ENCODE results near the gene TMA7. TPM values are rescaled to one million over a fixed set of nuclear protein-coding genes. Genes with fewer than 3 reads are reported as not detected.

Gene TMA7
- total and polyA plus RNA-seq, 2 of the 13 experiments (the other 11 are each of a cell fraction or from before 2014, with no cell fraction given) = 100 to 486 TPM

DNA sequence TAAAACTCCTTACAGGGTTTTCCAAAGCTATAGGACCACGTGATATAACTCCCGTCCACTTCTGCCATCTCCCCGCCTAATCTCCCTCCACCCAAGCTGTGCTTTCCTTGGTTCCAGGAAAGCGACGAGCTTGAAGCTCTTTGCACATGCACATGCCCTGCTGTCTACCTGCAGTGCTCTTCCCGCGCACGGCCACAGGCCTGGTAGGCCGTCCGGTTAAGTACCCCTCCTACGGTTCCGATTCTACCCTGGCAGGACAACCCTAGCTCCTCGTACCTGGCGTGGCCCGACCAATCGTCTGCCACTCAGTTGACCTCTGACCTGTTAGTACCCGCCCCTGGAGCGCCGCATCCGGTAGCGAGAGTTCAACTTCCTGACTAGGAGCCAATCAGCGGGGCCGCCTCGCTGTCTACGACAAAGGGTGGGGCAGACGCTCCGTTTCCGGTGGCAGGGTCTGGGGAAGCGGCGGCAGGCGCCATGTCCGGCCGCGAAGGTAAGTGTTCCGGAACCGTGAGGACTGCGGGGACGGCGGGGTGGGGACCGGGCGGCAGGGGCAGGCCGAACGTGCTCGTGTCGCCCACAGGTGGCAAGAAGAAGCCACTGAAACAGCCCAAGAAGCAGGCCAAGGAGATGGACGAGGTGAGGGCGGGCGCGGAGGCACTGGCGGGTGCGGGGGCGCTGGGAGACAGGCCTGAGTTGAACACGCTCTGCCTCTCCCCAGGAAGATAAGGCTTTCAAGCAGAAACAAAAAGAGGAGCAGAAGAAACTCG lies at the start of gene TMA7, which contains the start of gene CCDC51 (continued):
- TF ChIP-seq, protein P1, sequence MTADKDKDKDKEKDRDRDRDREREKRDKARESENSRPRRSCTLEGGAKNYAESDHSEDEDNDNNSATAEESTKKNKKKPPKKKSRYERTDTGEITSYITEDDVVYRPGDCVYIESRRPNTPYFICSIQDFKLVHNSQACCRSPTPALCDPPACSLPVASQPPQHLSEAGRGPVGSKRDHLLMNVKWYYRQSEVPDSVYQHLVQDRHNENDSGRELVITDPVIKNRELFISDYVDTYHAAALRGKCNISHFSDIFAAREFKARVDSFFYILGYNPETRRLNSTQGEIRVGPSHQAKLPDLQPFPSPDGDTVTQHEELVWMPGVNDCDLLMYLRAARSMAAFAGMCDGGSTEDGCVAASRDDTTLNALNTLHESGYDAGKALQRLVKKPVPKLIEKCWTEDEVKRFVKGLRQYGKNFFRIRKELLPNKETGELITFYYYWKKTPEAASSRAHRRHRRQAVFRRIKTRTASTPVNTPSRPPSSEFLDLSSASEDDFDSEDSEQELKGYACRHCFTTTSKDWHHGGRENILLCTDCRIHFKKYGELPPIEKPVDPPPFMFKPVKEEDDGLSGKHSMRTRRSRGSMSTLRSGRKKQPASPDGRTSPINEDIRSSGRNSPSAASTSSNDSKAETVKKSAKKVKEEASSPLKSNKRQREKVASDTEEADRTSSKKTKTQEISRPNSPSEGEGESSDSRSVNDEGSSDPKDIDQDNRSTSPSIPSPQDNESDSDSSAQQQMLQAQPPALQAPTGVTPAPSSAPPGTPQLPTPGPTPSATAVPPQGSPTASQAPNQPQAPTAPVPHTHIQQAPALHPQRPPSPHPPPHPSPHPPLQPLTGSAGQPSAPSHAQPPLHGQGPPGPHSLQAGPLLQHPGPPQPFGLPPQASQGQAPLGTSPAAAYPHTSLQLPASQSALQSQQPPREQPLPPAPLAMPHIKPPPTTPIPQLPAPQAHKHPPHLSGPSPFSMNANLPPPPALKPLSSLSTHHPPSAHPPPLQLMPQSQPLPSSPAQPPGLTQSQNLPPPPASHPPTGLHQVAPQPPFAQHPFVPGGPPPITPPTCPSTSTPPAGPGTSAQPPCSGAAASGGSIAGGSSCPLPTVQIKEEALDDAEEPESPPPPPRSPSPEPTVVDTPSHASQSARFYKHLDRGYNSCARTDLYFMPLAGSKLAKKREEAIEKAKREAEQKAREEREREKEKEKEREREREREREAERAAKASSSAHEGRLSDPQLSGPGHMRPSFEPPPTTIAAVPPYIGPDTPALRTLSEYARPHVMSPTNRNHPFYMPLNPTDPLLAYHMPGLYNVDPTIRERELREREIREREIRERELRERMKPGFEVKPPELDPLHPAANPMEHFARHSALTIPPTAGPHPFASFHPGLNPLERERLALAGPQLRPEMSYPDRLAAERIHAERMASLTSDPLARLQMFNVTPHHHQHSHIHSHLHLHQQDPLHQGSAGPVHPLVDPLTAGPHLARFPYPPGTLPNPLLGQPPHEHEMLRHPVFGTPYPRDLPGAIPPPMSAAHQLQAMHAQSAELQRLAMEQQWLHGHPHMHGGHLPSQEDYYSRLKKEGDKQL (CRISPR knock-in tag; IDR thresholded peaks at IDR 0.05; ENCODE audit: low read depth) = no peak
- TF ChIP-seq LRRFIP1 (CRISPR knock-in tag; conservative IDR thresholded peaks at IDR 0.05) = no peak
- peak; percentile 72 for TF ChIP-seq ZFP91 (CRISPR knock-in tag; IDR thresholded peaks at IDR 0.05; ENCODE audit: borderline replicate concordance)
- TF ChIP-seq CBX2 (IDR thresholded peaks at IDR 0.05; ENCODE audit: low read depth, low read length) = no peak
- no peak for TF ChIP-seq CBX2 (CRISPR knock-in tag; IDR thresholded peaks at IDR 0.05; ENCODE audit: low read depth)
- no peak for TF ChIP-seq PLRG1 (conservative IDR thresholded peaks at IDR 0.05)
- 0 out of 2 replicates have a peak, but pooled peaks have one; percentile 20 for TF ChIP-seq RARA (CRISPR knock-in tag; IDR thresholded peaks at IDR 0.05)
- TF ChIP-seq, protein P2, sequence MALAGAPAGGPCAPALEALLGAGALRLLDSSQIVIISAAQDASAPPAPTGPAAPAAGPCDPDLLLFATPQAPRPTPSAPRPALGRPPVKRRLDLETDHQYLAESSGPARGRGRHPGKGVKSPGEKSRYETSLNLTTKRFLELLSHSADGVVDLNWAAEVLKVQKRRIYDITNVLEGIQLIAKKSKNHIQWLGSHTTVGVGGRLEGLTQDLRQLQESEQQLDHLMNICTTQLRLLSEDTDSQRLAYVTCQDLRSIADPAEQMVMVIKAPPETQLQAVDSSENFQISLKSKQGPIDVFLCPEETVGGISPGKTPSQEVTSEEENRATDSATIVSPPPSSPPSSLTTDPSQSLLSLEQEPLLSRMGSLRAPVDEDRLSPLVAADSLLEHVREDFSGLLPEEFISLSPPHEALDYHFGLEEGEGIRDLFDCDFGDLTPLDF (CRISPR knock-in tag; IDR thresholded peaks at IDR 0.05) = peak; percentile 82
- 0 out of 2 replicates have a peak, but pooled peaks have one; percentile 28 for TF ChIP-seq ZBTB7A (CRISPR knock-in tag; IDR thresholded peaks at IDR 0.05)
- TF ChIP-seq CREB1 (IDR thresholded peaks at IDR 0.05) = peak; percentile 86
- TF ChIP-seq CREB1 (CRISPR knock-in tag; IDR thresholded peaks at IDR 0.05) = peak; percentile 96
- TF ChIP-seq ZSCAN12 (CRISPR knock-in tag; IDR thresholded peaks at IDR 0.05) = no peak
- TF ChIP-seq ZNF101 (CRISPR knock-in tag; IDR thresholded peaks at IDR 0.05; ENCODE audit: borderline replicate concordance, low read depth) = no peak
- TF ChIP-seq HDAC6 (IDR thresholded peaks at IDR 0.05; ENCODE audit: low read depth, low read length) = no peak
- peak; percentile 89; the same call in 1 of the 2 replicates for TF ChIP-seq ZBTB25 (CRISPR knock-in tag; IDR thresholded peaks at IDR 0.05)
- peak; percentile 94 for TF ChIP-seq ZNF788 (CRISPR knock-in tag; IDR thresholded peaks at IDR 0.05; ENCODE audit: borderline replicate concordance)
- peak; percentile 95 for TF ChIP-seq PHF8 (CRISPR knock-in tag; IDR thresholded peaks at IDR 0.05)
- TF ChIP-seq ZMYM3 (CRISPR knock-in tag; IDR thresholded peaks at IDR 0.05) = peak; percentile 39; the same call in 1 of the 2 replicates
